Inflammatory macrophage treated with lipopolysaccharide for 4 hours (primary cell): ENCODE results near the gene GPR39.

ENCODE experiments used
- DNase-seq: peaks from one replicate; pipeline ENCODE4 v3.0.0-alpha.2; 2020

The GPR39 gene

GRCh38 chr2:132651115-132652045 is 234.8 kb downstream of the GPR39 start:
- peak; percentile 4 for DNase-seq

GRCh38 chr2:132652474-132652873 is 235.9 kb downstream of the GPR39 start:
- no peak for DNase-seq

- DNase-seq = no peak
These were observed 237.7 kb downstream of the GPR39 start for GRCh38 chr2:132654335-132654734.

- DNase-seq = no peak
These were observed 238.4 kb downstream of the GPR39 start for GRCh38 chr2:132654968-132655367.

GRCh38 chr2:132656266-132656975 is 239.8 kb downstream of the GPR39 start:
- no peak for DNase-seq

GRCh38 chr2:132659331-132659730 is 242.7 kb downstream of the GPR39 start:
- no peak for DNase-seq

GRCh38 chr2:132662732-132663131 is 246.1 kb downstream of the GPR39 start:
- DNase-seq = no peak

- DNase-seq = no peak
These were observed 247.5 kb downstream of the GPR39 start for GRCh38 chr2:132664096-132664495.

GRCh38 chr2:132665401-132666140 is 249.0 kb downstream of the GPR39 start:
- DNase-seq = no peak

GRCh38 chr2:132667706-132668105 is 251.1 kb downstream of the GPR39 start:
- DNase-seq = no peak

- DNase-seq = no peak
These were observed 251.7 kb downstream of the GPR39 start for GRCh38 chr2:132668189-132668823.

GRCh38 chr2:132668987-132669907 is 252.6 kb downstream of the GPR39 start:
- no peak for DNase-seq

- no peak for DNase-seq
These were observed 253.4 kb downstream of the GPR39 start, which contains the start of gene LYPD1 for GRCh38 chr2:132669908-132670495. TSS of gene LYPD1 (minus strand) at chr2:132670205. CDS start at chr2:132669932, 273 bp downstream.

GRCh38 chr2:132670496-132671150 is 254.0 kb downstream of the GPR39 start:
- DNase-seq = no peak

- DNase-seq = no peak
These were observed 254.7 kb downstream of the GPR39 start for GRCh38 chr2:132671151-132671835.

GRCh38 chr2:132676999-132677398 is 260.4 kb downstream of the GPR39 start:
- DNase-seq = no peak

GRCh38 chr2:132677661-132678060 is 261.1 kb downstream of the GPR39 start:
- no peak for DNase-seq

GRCh38 chr2:132678483-132678882 is 261.9 kb downstream of the GPR39 start:
- DNase-seq = no peak

- no peak for DNase-seq
These were observed 263.9 kb downstream of the GPR39 start for GRCh38 chr2:132680544-132680943.

- no peak for DNase-seq
These were observed 265.2 kb downstream of the GPR39 start for GRCh38 chr2:132681766-132682165.
